ENCODE results near the gene CBS. TPM values are rescaled to one million over a fixed set of nuclear protein-coding genes. Genes with fewer than 3 reads are reported as not detected.
"Not testable (repeated sequence)": the region's sequence is repeated elsewhere in the genome, so short reads cannot be mapped to it uniquely, and the experiment has no call there.

Gene CBS
- total RNA-seq, 4 donors from 2014 or later: 13.5 to 33.9 (median 23.4) TPM

DNA sequence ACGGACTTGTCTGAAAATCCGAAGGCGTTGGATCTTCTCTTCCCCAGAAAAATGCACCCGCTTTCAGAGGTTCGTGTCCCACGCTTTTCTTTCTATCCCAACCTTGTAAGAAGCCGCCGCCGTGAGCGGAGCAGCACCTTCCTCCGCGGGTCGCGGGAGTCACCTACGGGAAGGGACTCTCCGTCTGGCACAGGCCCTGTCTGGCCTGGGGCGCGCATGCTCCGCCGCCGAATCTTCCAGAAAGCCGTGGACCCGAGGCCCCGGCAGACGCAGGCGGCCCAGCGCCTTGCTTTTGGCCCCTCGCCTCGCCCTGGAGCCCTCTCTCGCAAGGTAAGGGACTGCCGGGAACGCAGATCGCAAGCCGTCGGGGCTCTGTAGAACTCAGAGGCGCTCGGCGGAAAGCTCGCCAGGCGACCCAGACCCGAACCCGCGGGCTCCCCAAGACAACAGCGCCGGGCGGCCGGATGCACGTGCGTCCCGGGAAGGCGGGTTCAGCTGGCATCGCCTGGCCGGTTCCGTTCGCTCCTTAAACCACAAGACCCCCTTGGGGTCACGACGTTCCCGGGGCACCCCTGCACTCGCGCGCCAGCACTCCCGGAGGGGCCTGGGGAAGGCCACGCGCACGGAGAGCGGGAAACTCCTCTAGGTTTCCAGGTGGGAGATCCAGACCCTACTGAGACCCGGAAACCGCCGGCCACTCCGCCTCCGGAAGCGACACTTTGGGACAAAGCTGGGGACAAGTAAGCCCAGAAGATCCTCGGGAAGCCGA lies 1.1 kb downstream of the CBS start:
- ATAC-seq (ENCODE audit: low FRiP score); DNase-seq (ENCODE audit: low spot score): not testable (repeated sequence)

- not testable (repeated sequence) for DNase-seq (ENCODE audit: low spot score); ATAC-seq (ENCODE audit: low FRiP score)
These were observed 2.9 kb downstream of the CBS start for GRCh38 chr21:43072742-43073141.

GRCh38 chr21:43069682-43070081 lies 6.0 kb downstream of the CBS start:
- not testable (repeated sequence) for ATAC-seq (ENCODE audit: low FRiP score)

GRCh38 chr21:43068065-43068464 lies 7.6 kb downstream of the CBS start:
- not testable (repeated sequence) for DNase-seq (ENCODE audit: low spot score); ATAC-seq (ENCODE audit: low FRiP score)

More at GRCh38 chr21:43069682-43070081, 6.0 kb downstream of the CBS start:
- not testable (repeated sequence) for DNase-seq (ENCODE audit: low spot score)

GRCh38 chr21:43066690-43067089 lies 8.9 kb downstream of the CBS start:
- not testable (repeated sequence) for DNase-seq (ENCODE audit: low spot score); ATAC-seq (ENCODE audit: low FRiP score)

GRCh38 chr21:43065991-43066390 lies 9.6 kb downstream of the CBS start:
- not testable (repeated sequence) for DNase-seq (ENCODE audit: low spot score); ATAC-seq (ENCODE audit: low FRiP score)

DNA sequence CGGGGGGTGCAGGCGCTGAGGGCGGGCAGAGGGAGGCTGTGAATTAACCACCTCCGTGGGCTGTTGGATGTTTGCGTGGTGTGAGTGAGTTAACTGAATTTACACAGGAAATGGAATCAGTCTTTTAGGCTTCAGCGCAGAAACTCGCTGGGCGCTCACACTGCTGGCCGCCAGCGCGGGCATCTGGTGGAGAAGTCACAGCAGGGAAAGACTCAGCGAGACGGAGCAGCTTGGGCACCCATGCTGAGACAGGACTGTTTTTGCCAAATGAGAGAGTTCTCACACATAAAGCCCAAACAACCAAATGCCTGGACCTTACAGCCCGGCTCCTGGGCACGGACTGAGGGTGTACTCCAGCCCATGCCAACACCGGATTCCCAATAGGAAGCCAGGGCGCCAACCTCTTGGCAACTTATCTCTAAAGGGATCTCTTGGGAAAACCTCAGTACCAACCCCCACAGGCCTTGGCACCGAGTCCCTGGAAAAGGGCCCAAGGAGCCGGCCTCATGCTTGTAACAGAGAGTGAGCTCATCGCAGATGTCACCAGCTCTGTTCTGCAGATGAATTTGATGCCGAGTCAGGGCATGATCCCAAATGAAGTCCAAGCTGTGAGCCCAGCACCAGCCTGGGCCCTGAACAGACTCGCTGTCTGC lies 11.2 kb downstream of the CBS start:
- ATAC-seq (ENCODE audit: low FRiP score); DNase-seq (ENCODE audit: low spot score): not testable (repeated sequence)

- DNase-seq (ENCODE audit: low spot score); ATAC-seq (ENCODE audit: low FRiP score): not testable (repeated sequence)
These were observed 12.5 kb downstream of the CBS start for GRCh38 chr21:43062955-43063664.

- ATAC-seq (ENCODE audit: low FRiP score); DNase-seq (ENCODE audit: low spot score): not testable (repeated sequence)
These were observed 22.5 kb downstream of the CBS start for GRCh38 chr21:43053112-43053511.

GRCh38 chr21:43045876-43046821 lies 29.5 kb downstream of the CBS start:
- ATAC-seq (ENCODE audit: low FRiP score): peak; percentile 50
- DNase-seq (ENCODE audit: low spot score): not testable (repeated sequence)

DNA sequence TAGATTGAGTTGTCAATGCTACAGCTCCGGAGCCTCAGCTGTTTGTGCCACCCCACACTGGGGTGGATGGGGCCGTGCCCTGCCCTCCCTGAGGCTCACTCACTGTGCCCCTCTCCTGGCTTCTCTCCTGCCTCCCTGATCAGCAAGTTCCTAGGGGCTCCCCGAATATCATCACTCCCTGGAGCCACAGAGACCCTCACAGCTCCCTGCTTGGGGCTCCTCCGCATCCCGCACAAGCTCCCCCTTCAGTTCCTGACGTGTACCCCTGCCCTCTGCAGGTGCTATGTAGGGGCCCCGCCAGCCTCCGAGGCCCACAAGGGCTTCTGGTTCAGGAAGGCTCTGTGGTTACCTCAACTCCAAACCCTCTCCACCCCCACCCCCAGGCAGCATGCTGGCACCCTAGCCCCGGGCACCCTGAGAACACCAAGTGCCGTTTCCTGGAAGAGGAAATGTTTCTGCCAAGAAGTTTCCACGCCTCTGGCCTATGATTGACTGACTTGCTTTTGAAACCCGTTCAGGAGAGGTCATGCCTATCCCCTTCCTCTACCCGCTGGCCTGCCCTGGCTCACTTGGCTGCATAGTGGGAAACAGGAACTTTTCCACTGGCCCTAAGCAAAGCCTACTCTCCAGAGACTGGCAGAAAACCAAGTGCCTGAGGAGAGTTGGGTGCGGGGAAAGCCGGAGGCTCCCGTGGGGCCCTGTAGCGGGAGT lies 30.3 kb downstream of the CBS start:
- not testable (repeated sequence) for DNase-seq (ENCODE audit: low spot score)
- peak; percentile 73 for ATAC-seq (ENCODE audit: low FRiP score)

- not testable (repeated sequence) for DNase-seq (ENCODE audit: low spot score)
- ATAC-seq (ENCODE audit: low FRiP score): peak; percentile 22
These were observed 31.1 kb downstream of the CBS start for GRCh38 chr21:43044547-43044946.

DNA sequence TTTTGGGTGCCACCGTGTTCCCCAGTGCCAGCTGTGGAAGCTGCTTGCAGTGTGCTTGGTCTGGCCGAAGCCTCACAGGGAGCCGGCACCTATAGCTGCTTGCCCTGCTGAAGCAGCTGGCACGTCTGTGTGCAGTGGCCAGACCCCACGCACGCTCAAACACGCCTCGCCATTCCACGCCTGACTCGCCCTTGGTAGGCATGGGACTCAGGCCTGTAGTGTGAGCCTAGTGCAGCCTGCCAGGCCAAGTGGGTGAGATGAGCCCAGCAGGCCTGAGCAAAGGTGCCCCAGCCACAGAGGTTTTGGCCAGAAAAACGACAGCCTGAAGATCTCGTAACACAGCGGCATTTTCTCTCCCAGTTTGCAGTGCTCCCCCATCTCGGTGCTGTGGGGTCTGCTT lies 32.3 kb downstream of the CBS start:
- not testable (repeated sequence) for DNase-seq (ENCODE audit: low spot score); ATAC-seq (ENCODE audit: low FRiP score)

DNA sequence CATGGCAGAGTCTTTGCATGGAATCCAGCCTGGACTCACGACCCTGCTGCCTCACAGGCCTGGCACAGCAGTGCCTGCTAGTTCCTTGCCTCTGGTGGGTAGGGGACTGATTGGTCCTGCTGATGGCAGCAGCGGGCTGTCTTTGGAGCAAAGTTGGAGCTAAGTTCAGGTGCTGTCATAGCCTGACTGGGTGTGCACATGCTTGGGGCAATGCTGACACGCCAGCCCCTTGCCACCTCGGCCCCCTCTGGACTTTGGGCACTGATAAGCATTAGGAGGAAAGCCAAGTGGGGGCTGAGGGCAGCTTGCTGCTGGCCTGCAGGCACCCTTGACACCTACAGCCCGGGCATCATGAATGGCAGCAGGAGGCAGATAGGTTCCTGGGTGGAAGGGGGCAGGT lies 33.5 kb downstream of the CBS start:
- DNase-seq (ENCODE audit: low spot score); ATAC-seq (ENCODE audit: low FRiP score): not testable (repeated sequence)

DNA sequence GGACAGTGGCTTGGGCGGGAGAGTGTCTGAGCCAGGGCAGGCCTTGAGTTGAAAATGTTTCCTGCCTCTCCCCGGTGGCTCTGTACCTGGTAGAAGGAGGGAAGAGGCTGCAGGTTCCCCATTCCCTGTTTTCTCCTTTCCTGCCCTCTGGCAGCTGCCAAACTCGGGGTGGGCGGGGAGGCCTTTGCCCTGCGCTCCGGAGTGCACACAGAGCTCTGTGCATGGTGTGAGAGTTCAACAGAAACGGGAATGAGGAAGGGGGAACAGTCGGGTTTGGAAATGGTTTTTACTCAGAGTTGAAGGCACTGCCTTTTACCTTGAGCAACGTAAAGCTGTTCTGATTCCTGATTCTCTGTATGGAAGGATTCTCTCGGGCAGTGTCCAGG lies 37.0 kb downstream of the CBS start:
- DNase-seq (ENCODE audit: low spot score); ATAC-seq (ENCODE audit: low FRiP score): not testable (repeated sequence)

DNA sequence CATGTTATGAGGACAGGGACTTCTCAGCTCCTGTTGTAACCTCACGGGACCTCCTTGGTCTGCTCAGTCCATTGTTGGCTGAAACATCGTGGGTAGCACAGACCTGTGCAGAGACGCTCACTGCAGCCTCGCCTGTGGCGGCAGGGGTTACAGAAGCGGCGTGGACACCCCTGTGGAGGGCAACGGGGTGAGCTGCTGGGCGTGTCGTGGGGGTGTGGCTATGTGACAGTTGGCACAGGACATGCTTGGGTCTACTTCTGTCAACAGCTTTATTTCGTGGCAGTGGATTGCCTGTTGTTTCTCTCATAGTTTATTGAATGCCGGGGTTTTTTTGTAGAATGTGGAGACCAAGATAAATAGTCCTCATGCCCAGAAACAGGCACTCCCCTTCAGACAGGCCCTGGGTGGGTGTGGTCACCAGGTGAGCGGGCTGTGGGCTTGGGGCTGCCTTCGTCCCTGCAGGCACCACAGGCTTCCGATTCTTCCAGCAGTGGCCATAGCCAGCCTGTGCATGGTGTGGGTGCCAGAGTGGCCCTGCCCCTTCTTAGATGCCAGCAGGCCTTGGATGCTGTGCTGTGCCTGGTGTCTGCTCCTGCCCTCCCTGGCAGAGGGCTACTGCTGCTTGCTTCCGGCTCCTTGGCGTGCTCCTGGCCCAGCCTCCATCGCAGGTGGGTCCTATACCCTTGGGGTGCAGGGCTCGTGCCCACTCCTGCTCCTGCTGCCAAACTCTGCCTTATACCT lies 37.5 kb downstream of the CBS start:
- not testable (repeated sequence) for DNase-seq (ENCODE audit: low spot score); ATAC-seq (ENCODE audit: low FRiP score)

DNA sequence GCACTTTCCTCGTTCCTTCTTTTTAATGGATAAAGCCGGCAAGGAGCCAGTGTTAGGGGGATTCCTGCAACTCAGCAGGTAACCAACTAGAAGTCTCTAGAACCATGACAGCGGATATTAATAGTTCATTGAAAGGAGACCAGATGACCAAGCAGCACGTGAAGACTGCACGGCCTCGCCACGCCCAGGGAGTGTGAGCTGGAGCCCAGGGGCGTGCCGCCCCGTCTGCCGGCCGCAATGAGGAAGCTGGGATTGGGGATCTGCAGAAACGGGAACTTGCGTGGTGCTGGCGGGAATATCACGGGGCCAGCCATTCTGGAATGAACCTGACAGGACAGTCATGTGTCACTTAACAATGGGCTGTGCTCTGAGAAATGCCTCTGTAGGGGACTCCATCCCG lies 38.7 kb downstream of the CBS start:
- not testable (repeated sequence) for ATAC-seq (ENCODE audit: low FRiP score); DNase-seq (ENCODE audit: low spot score)
